ENCODE results near the gene SLC44A5. TPM values are rescaled to one million over a fixed set of nuclear protein-coding genes. Genes with fewer than 3 reads are reported as not detected.

The SLC44A5 gene
- total and polyA plus RNA-seq, 10 of the 15 experiments (the other 5 are each of a cell fraction or from before 2014, with no cell fraction given): 0.04 to 1.3 TPM; not detected in 8

DNA sequence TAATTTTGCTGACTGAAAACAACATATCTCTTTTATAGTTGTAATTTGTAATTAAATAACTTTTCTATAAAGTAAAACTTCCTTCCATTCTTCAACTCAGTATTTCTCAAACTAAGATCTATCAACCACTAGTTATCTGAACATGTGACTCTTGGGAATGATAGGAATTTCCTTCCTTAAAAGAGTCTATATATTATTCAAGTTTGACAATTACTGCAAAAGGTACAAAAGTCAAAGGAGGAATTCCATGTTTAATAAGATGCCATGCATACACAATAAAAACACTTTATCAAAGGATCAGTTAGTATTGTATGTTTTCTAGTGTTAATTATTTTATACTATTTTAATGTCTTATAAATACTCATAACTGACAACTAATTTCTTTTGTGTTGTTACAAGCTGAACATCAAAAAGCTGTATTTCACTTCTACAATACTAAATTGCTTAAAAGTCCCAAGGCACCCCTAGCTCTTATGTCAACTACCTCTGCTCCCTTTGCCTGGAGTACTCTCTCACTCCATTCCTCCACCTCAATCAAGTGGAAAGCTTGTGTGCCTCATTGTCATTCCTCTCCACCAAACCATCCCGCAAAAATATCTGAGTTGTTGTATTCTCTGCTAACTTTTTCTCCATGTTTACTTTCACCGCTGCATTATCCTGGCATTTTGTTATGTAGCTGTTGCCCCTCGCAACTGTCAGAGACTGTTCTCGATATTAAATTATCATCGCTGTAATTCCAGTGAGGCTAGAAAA is 67.9 kb downstream of the SLC44A5 start:
- no peak overlapping the region for H3K4me2 ChIP-seq (ENCODE audit: control insufficient read depth, insufficient read depth)
- ChIA-PET SMC1A (ENCODE audit: uncharacterized antibody, unreplicated experiment) (no interaction called here), RAD21 (ENCODE audit: unreplicated experiment) (no interaction called here), POLR2A (no interaction called here), CTCF (no interaction called here)
- in situ Hi-C loops (cut with MboI): no loop called here
- H2AFZ ChIP-seq (ENCODE audit: control insufficient read depth, low read depth, low read length): no peak overlapping the region
- no peaks in the 10 kb centered on the region for H4K20me1 ChIP-seq (ENCODE audit: control insufficient read depth, insufficient read depth)
- H3K36me3 ChIP-seq (ENCODE audit: control insufficient read depth in 2 of 2, insufficient read depth in 2 of 2, low read length in 1 of 2): no peaks in the 10 kb centered on the region
- 67% methylated on average over 5 of the region's 5 CpGs for WGBS (ENCODE audit: insufficient coverage, insufficient replicate concordance, low lambda C conversion rate, missing lambda C conversion rate)
- no TSS peak for BruUV-seq (replicated peaks)
- H3K4me3 ChIP-seq: no peak overlapping the region
- DNase-seq (ENCODE audit: low read depth, low spot score): no peak
- FAIRE-seq: no peak
- H3K9ac ChIP-seq (ENCODE audit: control insufficient read depth, insufficient read depth, low read length): no peak overlapping the region
- ATAC-seq: no peak
- no peaks in the 10 kb centered on the region for H3K4me1 ChIP-seq (ENCODE audit: control insufficient read depth, insufficient read depth, low read length)
- H3K9me3 ChIP-seq (replicated peaks; ENCODE audit: control insufficient read depth, insufficient read depth, low read length): no peaks in the 10 kb centered on the region
- intact Hi-C loops (cut with micrococcal nuclease; ENCODE audit: unreplicated experiment): no loop called here
- no peaks in the 10 kb centered on the region for H3K27me3 ChIP-seq (replicated peaks in 1 of 2; ENCODE audit: control insufficient read depth in 2 of 2, insufficient read depth in 2 of 2, low read length in 1 of 2)
- no peaks in the 10 kb centered on the region for H3K79me2 ChIP-seq (ENCODE audit: control insufficient read depth, insufficient read depth, low read length)
- H3K27ac ChIP-seq (ENCODE audit: control insufficient read depth, insufficient read depth): no peak overlapping the region
- TF ChIP-seq BHLHE40 (IDR thresholded peaks at IDR 0.05; ENCODE audit: borderline replicate concordance in 1 of 2, low read depth in 2 of 2, low read length in 1 of 2) (no peak), ESRRA (IDR thresholded peaks at IDR 0.05; ENCODE audit: low read length) (no peak), ZNF207 (IDR thresholded peaks at IDR 0.05; ENCODE audit: borderline replicate concordance) (no peak), HDGF (IDR thresholded peaks at IDR 0.05) (no peak), FOXM1 (IDR thresholded peaks at IDR 0.05; ENCODE audit: low read depth, low read length) (no peak), SMC3 (IDR thresholded peaks at IDR 0.05; ENCODE audit: borderline replicate concordance, low read length) (no peak), RFX5 (IDR thresholded peaks at IDR 0.05; ENCODE audit: low read depth, low read length) (no peak), RAD51 (IDR thresholded peaks at IDR 0.05) (no peak), FOS (IDR thresholded peaks at IDR 0.05; ENCODE audit: borderline replicate concordance, extremely low read depth, insufficient read length) (no peak), CREB1 (IDR thresholded peaks at IDR 0.05; ENCODE audit: low read depth) (no peak), NRF1 (conservative IDR thresholded peaks at IDR 0.05; ENCODE audit: low read depth, low read length) (no peak), CHD1 (IDR thresholded peaks at IDR 0.05; ENCODE audit: low read depth, low read length) (no peak), NFXL1 (IDR thresholded peaks at IDR 0.05; ENCODE audit: borderline replicate concordance) (no peak), SP1 (IDR thresholded peaks at IDR 0.05; ENCODE audit: low read depth, low read length) (no peak)
- TF ChIP-seq, protein P1, sequence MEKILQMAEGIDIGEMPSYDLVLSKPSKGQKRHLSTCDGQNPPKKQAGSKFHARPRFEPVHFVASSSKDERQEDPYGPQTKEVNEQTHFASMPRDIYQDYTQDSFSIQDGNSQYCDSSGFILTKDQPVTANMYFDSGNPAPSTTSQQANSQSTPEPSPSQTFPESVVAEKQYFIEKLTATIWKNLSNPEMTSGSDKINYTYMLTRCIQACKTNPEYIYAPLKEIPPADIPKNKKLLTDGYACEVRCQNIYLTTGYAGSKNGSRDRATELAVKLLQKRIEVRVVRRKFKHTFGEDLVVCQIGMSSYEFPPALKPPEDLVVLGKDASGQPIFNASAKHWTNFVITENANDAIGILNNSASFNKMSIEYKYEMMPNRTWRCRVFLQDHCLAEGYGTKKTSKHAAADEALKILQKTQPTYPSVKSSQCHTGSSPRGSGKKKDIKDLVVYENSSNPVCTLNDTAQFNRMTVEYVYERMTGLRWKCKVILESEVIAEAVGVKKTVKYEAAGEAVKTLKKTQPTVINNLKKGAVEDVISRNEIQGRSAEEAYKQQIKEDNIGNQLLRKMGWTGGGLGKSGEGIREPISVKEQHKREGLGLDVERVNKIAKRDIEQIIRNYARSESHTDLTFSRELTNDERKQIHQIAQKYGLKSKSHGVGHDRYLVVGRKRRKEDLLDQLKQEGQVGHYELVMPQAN (conservative IDR thresholded peaks at IDR 0.05): no peak
- TF ChIP-seq, protein P2, sequence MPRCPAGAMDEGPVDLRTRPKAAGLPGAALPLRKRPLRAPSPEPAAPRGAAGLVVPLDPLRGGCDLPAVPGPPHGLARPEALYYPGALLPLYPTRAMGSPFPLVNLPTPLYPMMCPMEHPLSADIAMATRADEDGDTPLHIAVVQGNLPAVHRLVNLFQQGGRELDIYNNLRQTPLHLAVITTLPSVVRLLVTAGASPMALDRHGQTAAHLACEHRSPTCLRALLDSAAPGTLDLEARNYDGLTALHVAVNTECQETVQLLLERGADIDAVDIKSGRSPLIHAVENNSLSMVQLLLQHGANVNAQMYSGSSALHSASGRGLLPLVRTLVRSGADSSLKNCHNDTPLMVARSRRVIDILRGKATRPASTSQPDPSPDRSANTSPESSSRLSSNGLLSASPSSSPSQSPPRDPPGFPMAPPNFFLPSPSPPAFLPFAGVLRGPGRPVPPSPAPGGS (IDR thresholded peaks at IDR 0.05; ENCODE audit: borderline replicate concordance, insufficient read depth, low read depth, low read length, poor library complexity, severe bottlenecking): no peak
- TF ChIP-seq, protein P3, sequence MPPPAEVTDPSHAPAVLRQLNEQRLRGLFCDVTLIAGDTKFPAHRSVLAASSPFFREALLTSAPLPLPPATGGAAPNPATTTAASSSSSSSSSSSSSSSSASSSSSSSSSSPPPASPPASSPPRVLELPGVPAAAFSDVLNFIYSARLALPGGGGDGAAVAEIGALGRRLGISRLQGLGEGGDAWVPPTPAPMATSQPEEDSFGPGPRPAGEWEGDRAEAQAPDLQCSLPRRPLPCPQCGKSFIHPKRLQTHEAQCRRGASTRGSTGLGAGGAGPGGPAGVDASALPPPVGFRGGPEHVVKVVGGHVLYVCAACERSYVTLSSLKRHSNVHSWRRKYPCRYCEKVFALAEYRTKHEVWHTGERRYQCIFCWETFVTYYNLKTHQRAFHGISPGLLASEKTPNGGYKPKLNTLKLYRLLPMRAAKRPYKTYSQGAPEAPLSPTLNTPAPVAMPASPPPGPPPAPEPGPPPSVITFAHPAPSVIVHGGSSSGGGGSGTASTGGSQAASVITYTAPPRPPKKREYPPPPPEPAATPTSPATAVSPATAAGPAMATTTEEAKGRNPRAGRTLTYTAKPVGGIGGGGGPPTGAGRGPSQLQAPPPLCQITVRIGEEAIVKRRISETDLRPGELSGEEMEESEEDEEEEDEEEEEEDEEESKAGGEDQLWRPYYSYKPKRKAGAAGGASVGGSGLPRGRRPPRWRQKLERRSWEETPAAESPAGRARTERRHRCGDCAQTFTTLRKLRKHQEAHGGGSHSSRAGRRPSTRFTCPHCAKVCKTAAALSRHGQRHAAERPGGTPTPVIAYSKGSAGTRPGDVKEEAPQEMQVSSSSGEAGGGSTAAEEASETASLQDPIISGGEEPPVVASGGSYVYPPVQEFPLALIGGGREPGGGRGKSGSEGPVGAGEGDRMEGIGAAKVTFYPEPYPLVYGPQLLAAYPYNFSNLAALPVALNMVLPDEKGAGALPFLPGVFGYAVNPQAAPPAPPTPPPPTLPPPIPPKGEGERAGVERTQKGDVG (CRISPR knock-in tag; IDR thresholded peaks at IDR 0.05): no peak
- TF ChIP-seq, protein P4, sequence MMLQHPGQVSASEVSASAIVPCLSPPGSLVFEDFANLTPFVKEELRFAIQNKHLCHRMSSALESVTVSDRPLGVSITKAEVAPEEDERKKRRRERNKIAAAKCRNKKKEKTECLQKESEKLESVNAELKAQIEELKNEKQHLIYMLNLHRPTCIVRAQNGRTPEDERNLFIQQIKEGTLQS (IDR thresholded peaks at IDR 0.05; ENCODE audit: borderline replicate concordance, extremely low read depth, low read depth, low read length): no peak

Data from GM12878 (cell line).